ENCODE measurements around the gene TFEB. TPM values are rescaled to one million over a fixed set of nuclear protein-coding genes. Genes with fewer than 3 reads are reported as not detected.

Gene TFEB
- polyA plus RNA-seq, 3 donors, result 7.9 to 9.9 (median 9.4) TPM

DNA sequence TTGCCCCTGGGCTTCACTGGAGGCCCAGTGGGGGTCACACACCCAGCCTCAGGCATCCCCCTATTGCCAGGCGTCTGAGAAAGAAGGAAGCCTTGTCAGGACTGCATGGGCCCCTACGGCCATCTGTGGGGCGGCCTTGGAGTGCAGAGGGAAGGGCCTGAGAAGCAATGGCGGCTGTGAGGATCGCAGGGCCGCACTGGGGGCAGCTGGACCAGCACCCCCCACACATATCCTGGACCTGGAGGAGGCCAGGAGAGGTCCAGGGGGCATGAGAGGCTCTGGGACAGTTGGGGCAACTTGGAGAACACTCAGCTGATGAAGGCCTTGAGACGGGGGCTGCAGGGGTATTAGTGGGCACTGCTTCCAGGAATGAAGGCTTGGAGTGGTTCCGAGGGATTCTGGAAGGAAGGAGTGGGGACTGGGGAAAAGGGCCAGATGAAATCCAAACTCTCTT, 80.7 kb downstream of the TFEB start:
- DNase-seq, result no peak

DNA sequence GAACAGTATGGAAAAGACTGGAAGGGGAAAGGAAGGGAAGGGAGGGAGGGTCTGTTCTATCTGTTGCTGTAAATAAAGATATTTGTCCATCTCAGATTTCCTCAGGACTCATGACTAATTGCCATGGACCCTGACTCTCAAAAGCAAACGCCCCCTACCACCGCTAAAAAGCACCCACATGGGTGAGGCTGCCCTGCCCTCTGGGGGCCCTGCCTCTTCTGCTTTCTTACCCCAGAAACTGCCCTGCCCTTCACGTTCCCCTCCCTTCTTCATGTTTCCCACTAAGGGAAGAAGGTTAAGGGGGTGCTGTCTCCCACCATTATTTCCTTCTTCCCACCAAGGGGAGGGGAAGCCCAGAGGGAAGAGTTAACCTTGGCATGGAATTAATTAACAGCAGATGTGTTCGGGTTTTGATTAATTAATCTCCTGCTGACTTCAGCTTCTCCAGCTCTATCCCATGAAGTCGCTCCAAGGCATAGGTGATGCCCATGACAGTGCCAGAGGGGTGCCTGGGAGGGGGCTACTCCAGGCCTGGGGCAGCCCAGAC, 81.2 kb downstream of the TFEB start:
- DNase-seq, result no peak

DNA sequence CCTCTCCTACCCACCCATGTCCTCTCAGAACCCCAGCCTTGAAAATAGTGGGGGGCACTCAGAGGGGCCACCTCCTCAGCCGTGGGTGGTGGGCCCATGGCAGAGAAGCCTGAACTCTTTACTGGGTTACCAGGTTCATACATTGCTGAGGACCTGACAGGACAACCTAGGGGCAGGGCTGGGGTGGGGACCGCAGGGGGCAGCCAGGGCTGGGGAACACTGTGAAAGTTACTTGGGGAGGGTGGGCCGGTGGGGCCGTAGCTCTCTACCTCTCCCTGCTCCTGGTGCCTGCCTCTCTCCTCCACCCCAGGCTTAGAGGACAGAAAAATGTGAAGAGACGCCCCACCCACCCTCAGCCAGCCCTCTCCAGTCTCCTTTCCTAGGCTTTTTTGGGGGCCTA, 81.7 kb downstream of the TFEB start:
- no peak for DNase-seq

DNA sequence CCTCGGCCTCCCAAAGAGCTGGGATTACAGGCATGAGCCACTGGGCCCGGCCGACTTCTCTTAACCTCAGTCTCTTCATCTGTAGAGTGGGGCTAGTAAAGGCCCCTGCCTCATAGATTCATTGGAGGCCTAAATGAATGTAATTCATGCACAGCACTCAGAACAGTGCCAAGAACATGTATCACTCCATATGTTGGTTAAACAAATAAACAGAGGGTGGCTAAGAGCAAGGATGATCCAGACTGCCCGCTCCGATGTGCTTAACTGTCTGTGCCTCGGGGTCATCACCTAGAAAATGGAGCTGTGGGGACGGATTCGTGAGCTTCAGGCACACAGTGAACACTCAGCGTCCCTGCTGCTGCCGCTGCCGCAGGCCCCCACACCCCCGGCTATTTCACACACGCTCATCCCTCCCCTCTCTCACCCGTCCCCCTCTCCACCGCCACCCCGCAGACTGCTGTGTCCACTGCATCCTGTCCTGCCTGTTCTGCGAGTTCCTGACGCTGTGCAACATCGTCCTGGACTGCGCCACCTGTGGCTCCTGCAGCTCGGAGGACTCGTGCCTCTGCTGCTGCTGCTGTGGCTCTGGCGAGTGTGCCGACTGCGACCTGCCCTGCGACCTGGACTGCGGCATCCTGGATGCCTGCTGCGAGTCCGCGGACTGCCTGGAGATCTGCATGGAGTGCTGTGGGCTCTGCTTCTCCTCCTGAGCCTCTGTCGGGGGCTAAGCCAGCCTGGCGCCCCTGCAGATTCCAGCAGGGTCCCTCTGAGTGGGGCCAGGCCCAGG, 82.3 kb downstream of the TFEB start:
- no peak for DNase-seq

DNA sequence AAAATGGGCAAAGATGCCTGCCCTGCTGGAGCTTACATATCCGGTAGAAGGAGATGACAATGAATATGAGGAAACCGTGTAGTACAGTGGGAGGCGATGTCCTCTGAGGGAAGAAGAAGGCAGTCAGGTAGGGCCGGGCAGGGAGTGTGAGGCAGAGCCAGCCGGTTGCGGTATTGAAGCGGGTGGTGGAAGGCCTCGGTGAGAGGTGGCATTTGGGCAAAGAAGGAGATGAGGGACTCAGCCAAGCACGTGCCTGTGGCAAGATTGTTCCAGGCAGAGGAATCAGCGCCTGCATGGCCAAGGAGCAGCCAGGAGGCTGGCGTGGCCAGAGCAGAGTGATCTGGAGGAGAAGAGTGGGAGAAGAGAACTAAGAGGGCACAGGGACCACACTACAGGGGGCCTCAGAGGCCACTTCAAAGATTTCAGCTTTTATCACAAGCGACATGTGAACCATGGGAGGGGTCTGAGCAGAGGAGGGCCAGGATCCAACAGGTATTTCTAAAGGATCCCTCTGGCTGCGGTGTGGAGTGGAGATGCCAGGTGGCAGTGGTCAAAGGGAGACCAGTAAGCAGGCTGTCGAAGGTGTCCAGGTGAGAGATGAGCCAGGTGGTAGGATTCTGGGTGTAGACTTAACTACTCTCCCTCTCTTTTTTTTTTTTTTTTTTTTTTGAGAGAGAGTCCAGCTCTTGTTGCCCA, 83.3 kb downstream of the TFEB start:
- no peak for DNase-seq

DNA sequence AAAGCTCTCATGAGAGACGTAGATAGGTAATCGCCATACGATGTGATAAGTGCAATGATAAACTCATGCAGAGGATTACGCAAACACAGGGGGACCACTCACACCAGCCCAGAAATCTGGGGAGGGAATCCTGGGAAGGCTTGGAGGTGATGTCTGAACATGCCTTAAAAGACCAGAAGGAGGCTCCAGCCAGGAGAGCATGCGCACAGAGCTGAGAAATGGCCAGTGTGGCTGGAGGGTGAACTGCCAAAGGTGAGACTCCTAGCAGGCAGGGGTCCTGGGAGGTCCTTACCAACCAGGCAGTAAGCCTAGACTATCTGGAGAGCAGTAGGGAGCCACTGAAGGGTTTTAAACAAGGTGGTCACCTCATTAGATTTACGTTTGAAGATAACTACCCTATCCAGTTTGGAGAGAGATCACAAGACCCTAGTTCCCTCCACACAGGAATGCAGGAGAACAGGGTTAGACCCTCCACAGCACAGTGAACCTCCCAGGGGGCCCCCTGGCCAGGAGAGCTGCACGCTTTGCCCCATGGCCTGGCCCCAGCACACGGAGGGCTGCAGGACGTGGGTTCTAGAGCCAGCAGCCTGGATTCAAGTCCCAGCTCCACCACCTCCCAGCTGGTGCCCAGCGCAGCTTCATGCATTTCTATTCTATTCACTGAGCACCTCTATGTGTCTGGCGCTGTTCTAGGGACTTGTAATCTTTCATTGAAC, 84.0 kb downstream of the TFEB start:
- DNase-seq, result no peak

DNA sequence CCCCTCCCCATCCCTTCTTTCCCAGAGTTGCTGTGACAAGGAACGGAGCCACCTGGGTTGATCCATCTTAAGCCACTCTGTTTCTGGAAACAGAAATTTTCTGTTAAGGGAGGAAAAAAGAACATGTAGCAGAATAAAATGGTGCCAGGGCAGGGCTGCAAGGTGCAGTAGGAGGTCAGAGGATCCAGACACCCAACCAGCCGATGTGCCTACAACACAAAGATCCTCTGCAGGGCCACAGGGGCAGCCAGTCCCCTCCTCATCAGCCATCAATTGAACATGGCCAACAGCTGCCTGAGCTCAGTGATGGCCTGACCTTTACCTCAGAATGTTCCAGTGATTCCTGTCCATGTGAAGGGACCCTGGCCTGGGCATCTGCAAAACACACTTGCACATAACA, 85.3 kb downstream of the TFEB start:
- DNase-seq, result no peak

DNA sequence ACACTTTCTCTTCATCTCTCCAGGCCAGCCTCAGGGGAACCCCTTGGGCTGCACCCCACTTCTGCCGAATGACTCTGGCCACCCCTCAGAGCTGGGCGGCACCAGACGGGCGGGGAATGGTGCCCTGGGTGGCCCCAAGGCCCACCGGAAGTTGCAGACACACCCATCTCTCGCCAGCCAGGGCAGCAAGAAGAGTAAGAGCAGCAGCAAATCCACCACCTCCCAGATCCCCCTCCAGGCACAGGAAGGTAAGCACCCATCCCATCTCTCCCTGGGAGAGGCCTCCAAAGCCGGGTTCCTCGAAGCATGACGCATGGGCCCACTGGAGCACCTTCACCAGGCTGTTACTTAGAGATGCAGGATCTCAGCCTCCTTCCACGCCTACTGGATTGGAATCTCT, 85.8 kb downstream of the TFEB start:
- DNase-seq, result no peak

DNA sequence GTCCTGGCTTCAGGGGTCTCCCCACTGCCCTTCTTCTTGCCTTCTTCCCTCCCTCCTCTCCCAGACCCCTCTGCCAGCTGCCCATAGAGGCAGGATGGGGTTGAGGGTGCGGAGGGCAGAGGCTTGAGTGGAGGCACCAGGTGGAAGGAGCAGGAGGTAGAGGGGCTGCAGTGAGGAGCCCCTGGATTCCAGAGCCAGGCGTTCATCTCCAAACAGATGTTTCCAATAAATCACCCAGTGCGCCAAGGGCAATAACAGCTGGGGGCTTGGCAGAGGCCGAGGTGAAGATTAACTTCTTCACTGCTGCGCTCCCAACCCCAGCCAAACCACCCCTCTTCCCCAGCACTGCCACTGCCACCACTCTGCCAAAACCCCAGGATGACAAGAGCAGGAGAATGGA, 86.5 kb downstream of the TFEB start:
- no peak for DNase-seq

DNA sequence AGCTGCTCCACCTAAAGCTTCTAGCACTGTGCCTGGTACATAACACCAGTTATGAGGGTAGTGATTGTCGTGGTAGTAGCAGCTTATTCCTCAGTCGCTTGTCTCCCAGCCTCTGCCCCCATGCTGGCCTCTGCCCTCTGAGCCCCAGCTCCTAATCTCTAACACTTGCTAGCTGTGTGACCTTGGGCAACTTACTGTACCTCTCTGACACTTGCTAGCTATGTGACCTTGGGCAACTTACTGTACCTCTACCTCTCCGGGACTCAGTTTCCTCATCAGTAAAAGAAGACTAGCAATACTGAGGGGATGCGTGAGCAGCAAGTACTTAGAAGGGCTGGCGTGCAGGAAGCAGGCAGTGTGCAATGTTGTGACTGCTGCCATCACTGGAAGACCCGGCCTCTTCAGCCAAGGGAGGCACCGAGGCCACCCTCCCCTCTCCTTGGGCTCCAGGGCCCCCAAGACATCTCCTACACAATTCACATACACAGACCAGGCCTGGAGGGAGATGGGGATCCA, 87.3 kb downstream of the TFEB start:
- no peak for DNase-seq

DNA sequence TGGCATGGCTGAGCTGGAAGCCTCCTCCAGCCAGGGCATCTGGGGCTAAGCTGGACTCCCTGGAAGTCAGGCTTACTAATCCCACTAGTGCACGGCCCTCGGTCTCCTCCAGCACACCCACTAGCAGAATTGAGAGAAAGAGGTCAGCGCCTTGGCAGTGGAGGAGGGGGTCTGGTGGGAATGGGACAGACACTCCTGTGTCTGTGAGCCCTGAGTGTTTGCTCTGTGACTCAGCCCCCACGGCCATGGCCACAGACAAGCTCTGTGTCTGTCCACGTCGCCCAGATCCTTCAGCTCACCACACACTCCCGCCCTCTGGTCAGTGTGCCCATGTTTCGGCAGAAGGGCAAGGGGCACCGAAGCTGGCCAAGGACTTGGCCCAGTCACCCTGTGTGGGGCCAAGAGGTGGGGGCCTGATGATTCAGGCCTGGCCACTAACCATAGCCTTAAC, 88.3 kb downstream of the TFEB start:
- no peak for DNase-seq

DNA sequence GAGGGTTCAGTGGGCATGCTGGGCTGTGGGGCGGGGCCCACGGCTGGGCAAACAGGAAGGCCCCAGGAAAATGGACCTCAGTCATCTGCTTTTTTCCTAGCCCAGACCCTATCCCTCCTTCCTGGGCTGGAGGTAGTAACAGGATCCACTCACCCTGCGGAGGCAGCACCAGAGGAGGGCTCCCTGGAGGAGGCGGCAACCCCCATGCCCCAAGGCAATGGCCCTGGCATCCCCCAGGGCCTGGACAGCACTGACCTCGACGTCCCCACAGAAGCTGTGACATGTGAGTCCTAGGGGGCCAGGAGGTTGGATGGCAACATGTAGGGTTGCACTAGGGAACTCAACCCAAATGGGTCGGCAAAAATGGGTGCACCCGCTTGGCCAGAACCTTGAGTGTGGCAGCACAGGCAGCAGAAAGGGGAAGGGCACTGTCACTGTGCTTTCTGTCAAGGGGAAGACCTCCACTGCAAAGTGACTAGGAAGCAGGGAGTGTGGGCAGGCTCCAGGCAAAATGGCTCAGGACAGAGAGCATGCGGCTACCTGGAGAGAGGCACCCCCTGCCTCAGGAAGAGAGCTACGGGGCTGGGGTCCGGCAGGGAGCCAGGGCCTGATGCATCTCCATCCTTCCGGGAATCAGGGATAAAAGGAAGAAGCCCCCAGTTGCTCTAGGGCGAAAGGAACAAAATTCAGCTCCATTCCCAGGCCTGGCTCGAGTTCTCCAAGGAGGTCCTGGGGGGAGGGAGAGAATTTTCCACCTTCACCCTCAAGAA, 89.2 kb downstream of the TFEB start:
- no peak for DNase-seq

DNA sequence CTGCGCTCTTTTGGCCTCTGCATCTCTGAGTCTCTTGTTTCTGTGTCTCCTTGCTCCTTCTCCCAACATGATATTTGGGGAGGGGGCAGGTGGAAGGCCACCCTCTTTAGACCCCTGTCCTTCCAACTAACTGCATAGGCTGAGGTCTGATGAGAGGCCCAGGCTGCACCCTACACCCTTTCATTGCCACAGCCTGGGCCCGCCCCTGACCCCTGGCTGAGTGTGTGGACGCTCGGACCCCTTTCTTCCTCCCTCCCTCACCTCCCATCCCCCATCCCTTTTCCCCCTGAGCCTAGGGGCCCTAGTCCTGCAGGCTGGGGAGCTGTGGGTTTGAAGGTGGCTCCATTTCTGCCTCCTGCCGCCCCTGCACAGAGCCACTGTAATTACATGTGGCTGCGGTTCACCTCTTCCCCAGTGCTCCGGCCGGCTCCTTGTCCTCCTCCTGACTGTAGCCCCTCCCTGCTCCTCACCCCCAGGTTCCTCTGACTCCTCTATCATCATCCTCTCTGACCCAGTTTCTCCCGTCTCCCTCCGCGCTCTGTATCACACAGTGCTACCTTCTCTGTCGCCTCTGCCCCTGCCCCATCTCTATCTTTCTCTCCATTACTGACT, 90.3 kb downstream of the TFEB start:
- DNase-seq, result no peak

DNA sequence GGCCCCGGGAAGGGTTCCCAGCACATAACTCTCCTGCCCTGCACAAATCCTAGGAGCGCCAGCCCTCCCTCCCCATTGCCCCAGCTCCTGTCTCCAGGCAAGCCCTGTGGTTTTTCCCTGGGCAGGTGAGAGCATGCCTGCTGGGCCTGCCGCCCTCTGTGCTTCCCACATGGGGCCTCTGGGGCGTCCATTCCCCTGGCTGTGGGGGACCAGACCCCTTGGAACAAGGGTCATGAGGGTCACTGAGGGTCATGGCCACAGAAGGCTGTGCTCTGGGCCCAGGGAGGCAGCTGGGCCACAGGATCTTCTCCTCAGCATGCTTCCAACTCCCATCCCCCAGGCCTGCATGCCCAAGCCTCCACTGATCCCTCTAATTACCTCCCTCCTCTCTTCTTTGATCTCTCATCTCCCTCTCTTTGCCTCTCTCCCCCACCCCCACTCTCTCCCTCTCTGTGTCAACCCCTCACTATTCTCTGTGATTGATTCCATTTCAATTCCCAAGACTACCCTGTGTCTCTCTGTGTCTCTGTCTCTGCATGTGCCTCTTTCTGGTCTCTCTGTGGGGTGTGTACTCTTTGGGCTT, 91.0 kb downstream of the TFEB start:
- no peak for DNase-seq

DNA sequence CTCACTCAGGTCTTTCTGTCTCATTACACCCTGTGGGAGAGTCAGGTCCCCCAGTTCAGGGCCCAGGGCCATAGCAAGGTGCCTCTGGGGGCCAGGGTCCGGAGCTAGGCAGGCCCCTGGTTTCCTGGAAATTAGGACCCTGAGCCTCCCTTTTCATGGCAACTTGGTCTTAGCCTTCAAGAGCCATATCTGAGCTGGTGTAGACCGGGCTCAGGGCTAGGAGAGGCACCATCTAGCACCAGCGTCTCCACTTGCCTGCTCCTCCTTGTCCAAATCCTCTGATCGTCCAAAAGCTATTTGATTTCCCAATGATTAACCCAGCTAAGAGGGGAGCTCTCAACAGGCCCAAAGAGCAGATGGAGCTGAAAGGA, 91.5 kb downstream of the TFEB start:
- DNase-seq, result no peak

DNA sequence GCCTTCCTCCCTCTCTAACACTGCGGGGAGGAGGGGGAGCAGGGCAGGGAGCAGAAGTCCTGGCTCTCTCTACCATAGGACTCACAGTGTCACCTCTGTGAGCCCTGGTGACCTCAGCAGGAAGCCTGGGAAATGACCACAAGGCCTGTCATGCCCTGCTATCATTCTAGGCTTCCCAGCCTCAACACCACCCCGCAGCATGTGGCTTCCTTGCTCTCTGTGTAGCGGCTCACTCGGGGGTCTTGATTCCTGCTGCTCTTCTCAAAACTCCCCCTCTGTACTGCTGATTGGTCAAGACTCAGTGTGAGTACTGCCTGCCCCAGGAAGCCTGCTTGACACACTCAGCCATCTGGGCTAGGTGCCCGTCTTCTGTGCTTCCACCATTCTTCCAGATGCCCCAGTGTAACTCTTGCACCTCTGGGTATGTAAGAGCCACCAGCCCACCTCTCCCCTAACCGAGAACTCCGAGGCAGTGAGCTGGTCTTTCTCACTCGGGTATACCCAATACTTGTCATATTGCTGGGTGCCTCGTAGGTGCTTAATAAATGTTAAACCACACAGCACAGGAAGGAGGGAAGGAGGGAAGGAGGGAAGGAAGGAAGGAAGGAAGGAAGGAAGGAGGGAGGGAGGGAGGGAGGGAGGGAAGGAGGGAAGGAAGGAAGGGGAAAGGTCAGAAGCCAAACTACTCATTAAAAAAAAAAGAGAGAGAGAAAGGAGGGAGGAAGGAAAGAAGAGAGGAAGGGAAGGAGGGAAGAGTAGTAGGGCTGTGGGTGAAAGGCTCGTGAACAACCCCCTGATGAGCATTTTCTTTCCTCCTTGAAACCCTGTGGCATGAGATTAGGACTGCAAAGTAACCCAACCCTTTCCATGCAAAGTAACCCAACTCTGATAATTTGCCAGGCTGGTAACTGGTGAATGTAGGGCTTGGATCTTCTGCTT, 92.2 kb downstream of the TFEB start:
- DNase-seq, result no peak

DNA sequence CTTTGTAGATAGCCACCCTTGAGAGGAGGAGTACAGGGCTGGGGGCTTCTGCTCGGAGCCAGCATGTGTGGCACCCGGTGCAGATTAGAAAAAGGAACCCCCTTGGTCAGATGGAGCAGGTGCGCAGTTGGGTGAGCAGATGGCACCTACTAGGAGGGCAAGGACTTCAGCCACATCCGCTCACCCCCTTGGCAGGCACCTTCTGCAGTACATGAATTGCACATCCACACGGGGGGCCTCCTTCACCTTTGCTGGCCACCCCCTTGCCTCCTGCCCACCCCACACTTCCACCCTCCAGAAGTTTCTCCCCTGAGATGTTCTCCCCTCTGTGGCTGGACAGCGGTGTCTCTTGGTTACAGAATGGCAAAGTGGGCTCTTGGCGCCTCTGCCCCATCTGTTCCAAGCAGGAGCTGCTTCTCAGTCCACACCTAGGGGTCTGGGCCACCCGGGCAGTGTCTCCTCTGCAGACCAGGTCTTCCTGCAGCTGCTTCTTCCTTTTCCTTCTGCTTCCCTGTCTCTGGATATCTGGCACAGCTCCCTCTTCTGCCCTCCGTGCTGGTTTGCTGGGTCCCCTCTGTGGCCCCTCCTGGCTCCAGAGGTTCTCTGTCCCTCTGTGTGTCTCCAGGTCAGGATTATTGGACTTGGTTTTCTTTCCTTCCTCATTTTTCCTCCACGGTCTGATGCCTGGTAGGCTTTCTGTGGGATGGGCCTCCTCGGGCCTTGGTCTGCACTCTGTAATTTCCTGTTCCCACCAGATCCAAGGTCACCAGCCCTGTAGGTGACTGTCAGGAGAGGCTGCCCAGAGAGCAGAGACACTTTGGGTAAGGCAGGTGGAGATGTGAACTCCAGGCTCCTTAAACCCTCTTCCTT, 93.1 kb downstream of the TFEB start:
- no peak for DNase-seq

DNA sequence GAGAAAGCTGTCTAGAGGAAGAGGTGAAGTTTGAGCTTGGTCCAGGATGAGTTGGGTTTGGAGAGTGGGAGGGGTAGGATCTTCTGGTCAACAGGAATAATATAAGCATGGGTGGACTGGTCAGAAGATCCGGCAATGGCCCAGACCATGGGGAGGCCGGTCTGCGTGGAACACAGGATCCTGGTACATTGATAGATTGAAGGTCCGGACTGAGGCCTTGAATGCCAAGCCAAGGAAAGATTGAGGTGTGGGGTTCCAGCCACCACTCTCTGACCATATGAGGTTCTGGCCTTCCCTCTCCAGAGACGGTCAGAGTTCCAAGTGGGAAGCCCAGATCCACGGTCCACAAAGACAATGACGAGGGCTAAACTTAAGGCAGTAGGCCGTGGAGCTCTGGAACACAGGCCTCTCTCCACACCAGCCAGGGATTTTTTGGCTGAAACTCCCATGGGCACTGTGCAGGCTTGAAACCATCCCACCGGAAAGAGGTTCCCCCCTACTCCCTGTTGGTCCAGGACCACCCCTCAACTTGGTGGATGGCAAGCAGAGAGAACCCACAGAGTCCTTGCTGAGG, 94.0 kb downstream of the TFEB start:
- DNase-seq, result no peak
